Hematopoietic multipotent progenitor cell (in vitro differentiated cells): ENCODE measurements around the gene PPP2R2D. TPM values are rescaled to one million over a fixed set of nuclear protein-coding genes. Genes with fewer than 3 reads are reported as not detected.

Experiments used
- DNase-seq, 3 donors: peaks; one replicate each; pipeline ENCODE4 v3.0.0-alpha.2; 2011 to 2015; ENCODE audit warnings: low read depth in 2 of 3, low spot score in 2 of 3
- total RNA-seq: library from RNA; depleted of rRNA; stranded (reverse); fragments of >200 nt; gene quantifications from one replicate; pipeline ENCODE4 v1.2.3, GENCODE V29; 2012

The PPP2R2D gene
- total RNA-seq, 1 donor = 25.6 TPM

- no peak for DNase-seq
Observed at GRCh38 chr10:131866673-131867072, 34.1 kb upstream of the PPP2R2D start.

- DNase-seq = no peak
Observed at GRCh38 chr10:131868436-131868835, 32.4 kb upstream of the PPP2R2D start.

GRCh38 chr10:131869344-131869743, 31.5 kb upstream of the PPP2R2D start:
- DNase-seq = no peak

- DNase-seq = no peak
Observed at GRCh38 chr10:131870411-131870810, 30.4 kb upstream of the PPP2R2D start.

- no peak for DNase-seq
Observed at GRCh38 chr10:131870831-131871672, 29.8 kb upstream of the PPP2R2D start.

GRCh38 chr10:131871673-131872005, 29.2 kb upstream of the PPP2R2D start:
- no peak for DNase-seq

GRCh38 chr10:131872011-131872826, 28.6 kb upstream of the PPP2R2D start:
- DNase-seq = no peak

- no peak for DNase-seq
Observed at GRCh38 chr10:131872827-131873375, 27.9 kb upstream of the PPP2R2D start.

- DNase-seq = peak in 2 of 3 donors; percentile 81 to 93
Observed at GRCh38 chr10:131874991-131875451, 25.8 kb upstream of the PPP2R2D start.

- DNase-seq = no peak
Observed at GRCh38 chr10:131875501-131875900, 25.3 kb upstream of the PPP2R2D start.

GRCh38 chr10:131876017-131876416, 24.8 kb upstream of the PPP2R2D start:
- no peak for DNase-seq

- DNase-seq = no peak
Observed at GRCh38 chr10:131876508-131876907, 24.3 kb upstream of the PPP2R2D start.

GRCh38 chr10:131880016-131880590, 20.7 kb upstream of the PPP2R2D start:
- no peak for DNase-seq

- no peak for DNase-seq
Observed at GRCh38 chr10:131881104-131881880, 19.5 kb upstream of the PPP2R2D start.

GRCh38 chr10:131882151-131882550, 18.7 kb upstream of the PPP2R2D start:
- no peak for DNase-seq

- no peak for DNase-seq
Observed at GRCh38 chr10:131882590-131883451, 18.0 kb upstream of the PPP2R2D start.

- peak in 1 of 3 donors; percentile 20 for DNase-seq
Observed at GRCh38 chr10:131883621-131884393, 17.0 kb upstream of the PPP2R2D start.

GRCh38 chr10:131885391-131886165, 15.2 kb upstream of the PPP2R2D start:
- peak; percentile 73 to 86 (median 77) for DNase-seq
